ENCODE measurements around the gene DNAJC11.

DNA sequence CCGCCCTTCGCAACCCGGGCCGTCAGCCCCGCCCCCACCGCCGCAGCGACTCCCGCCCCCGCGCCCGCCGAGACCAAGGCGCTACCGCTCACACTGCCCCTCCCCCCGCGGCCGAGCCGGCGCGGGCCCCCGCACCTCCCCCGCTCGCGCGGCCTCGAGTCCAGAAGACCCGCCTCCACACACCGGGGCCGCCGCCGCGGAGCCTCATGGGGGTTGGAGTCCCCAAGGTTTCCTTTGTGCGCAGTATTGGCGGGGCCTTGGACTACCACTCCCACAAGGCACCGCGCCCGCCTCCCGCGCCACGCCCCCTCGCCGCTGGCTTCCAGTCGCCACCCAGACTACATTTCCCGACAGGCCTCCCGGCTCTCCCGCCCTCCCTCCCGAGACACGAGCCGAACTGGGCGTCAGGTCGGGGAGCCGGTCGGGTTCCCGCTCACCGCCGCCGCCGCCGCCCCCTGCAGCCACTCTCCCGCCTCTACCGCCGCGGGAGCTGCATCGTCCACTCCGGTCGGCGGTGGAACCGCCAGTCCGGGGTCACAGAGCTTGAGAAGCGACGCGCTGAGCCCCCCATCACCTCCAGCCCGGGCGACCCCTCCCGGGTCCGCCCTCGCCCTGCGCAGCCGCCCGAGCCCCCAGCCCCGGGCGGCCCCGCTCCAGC is 88.1 kb downstream of the DNAJC11 start, which contains the start of gene PHF13:
- TF ChIP-seq, protein P1, sequence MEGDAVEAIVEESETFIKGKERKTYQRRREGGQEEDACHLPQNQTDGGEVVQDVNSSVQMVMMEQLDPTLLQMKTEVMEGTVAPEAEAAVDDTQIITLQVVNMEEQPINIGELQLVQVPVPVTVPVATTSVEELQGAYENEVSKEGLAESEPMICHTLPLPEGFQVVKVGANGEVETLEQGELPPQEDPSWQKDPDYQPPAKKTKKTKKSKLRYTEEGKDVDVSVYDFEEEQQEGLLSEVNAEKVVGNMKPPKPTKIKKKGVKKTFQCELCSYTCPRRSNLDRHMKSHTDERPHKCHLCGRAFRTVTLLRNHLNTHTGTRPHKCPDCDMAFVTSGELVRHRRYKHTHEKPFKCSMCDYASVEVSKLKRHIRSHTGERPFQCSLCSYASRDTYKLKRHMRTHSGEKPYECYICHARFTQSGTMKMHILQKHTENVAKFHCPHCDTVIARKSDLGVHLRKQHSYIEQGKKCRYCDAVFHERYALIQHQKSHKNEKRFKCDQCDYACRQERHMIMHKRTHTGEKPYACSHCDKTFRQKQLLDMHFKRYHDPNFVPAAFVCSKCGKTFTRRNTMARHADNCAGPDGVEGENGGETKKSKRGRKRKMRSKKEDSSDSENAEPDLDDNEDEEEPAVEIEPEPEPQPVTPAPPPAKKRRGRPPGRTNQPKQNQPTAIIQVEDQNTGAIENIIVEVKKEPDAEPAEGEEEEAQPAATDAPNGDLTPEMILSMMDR (IDR thresholded peaks at IDR 0.05; ENCODE audit: low read depth, low read length) = no peak
- no peak for TF ChIP-seq EZH2phosphoT487 (IDR thresholded peaks at IDR 0.05; ENCODE audit: low read depth)
